Epithelial cell of prostate (primary cell): ENCODE measurements around the gene MPL.

ENCODE experiments used
- DNase-seq: peaks from one replicate; pipeline ENCODE4 v3.0.0-alpha.2; 2011; ENCODE audit warnings: low read depth, low spot score
- H3K27ac ChIP-seq: fragments of 450-650 bp; 2 replicates; pipeline ENCODE4 v1.5.1; 2017; ENCODE audit warnings: mild to moderate bottlenecking

Gene MPL

DNA sequence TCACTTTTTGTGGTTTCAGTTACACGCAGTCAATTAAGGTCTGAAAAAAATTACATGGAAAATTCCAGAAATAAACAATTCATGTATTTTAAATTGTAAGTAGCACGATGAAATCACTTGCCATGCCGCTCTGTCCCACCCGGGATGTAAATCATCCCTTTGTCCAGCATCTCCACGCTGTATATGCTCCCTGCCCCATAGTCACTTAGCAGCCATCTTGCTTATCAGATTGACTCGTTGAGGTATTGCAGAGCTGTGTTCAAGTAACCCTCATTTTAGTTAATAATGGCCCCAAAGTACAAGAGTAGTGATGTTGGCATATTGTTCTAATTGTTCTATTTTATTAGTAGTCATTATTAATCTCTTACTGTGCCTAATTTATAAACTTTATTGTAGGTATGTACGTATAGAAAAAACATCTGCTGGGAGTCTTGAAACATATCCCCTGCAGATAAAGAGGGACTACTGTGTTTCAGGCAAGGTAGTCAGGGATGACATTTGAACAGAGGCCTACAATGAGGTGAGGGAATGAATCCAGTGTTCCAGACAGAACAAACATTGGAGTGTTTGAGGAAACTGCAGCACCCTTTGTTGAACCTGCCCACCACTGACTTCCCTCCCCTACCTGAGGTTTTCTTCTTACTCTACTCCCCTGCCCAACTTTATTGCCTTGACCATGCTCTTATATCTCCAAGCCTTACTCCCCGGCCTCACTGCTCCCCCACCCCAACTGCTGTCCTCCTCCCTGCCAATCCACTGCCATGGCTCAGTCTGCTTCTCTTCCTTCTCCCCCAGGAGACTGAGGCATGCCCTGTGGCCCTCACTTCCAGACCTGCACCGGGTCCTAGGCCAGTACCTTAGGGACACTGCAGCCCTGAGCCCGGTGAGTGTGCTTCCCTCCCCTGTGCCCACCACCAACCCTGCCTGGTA is 14.1 kb downstream of the MPL start:
- DNase-seq: no peak
- H3K27ac ChIP-seq: no peak overlapping the region

GRCh38 chr1:43352351-43352705 is 14.7 kb downstream of the MPL start:
- H3K27ac ChIP-seq: no peak overlapping the region
- no peak for DNase-seq

DNA sequence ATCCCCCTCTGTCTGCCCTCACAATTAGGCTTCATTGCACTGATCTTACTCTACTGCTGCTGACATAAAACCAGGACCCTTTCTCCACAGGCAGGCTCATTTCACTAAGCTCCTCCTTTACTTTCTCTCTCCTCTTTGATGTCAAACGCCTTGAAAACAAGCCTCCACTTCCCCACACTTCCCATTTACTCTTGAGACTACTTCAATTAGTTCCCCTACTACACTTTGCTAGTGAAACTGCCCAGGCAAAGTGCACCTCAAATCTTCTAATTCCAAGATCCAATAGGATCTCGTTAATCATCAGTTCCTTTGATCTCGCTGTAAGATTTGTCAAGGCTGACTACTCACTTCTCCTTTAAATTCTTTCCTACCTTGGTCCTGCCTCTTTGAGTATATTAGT is 15.3 kb downstream of the MPL start:
- no peak overlapping the region for H3K27ac ChIP-seq
- DNase-seq: no peak

- no peak overlapping the region for H3K27ac ChIP-seq
- no peak for DNase-seq
Measured at GRCh38 chr1:43354471-43354870, 16.9 kb downstream of the MPL start.

DNA sequence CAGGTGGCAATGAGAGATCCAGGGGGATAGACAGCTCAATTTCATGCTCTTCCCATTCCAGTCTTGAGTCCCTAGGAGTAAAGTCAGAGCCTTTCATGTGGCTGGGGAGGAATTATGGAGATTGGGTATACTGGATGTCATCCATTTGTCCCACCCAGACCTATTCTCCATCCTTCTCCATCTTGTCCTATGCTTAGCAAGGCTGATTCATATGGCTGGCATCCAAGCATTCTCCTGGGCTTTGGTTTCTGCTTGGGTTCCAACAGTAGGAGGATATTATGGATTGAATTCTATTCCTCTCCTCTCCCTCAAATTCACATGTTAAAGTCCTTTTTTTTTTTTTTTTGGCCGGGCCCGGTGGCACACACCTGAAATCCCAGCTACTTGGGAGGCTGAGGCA is 17.3 kb downstream of the MPL start:
- DNase-seq: no peak
- no peak overlapping the region for H3K27ac ChIP-seq

DNA sequence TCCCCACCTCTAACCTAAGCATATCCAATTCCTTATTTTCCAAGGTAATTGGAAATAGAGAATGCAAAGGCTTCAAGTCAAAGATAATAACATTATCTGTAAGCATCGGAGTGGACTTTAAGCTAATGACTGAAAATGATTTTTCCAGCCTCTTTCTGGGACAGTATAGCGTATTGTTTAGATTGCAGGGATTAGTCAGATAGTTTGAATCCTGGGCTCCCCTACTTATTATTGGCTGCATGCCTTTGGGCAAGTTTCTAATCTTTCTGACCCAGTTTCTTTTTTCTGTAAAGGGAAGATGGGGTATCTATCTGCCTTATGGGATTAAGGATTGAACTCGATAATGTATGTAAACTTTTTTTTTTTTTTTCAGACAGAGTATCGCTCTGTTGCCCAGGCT is 19.6 kb downstream of the MPL start:
- DNase-seq: no peak
- no peak overlapping the region for H3K27ac ChIP-seq

DNA sequence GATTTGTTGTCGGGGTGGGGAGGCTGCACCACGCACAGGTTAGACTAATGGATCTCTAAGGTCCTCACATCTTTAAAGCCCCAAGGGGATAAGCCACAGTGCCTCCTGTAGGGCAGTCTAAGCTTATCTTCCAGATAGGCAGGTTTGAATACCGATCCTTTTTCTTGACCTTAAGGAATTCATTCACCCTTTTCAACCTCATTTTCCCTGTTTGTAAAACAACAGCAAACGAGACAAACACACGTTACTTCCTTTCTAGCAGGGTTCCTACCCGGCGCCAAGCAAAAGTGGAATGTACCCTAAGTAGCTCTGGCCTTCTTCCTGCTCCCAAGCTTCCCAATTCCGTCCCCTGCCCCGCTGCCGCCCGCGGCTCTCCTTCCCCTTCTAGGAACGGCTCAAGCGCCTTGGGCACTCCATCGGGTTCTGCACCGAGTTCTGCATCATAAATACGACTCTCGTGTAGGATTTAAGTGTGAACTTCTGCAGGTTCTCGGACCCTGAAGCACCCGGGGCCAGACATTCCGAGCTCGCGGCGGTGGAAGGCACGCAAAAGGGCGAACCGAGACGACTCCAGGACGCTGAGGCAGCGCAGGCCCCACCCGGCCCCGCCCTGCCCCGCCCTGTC is 20.6 kb downstream of the MPL start:
- DNase-seq: no peak

GRCh38 chr1:43358746-43359693 is 21.4 kb downstream of the MPL start, which contains the start of gene CDC20:
CDC20 (plus strand) TSS chr1:43358981; CDS start chr1:43359216, 235 bp downstream.
- DNase-seq: peak; percentile 70

More for the DNA sequence above, 20.6 kb downstream of the MPL start:
- peak overlapping the region; percentile 92 for H3K27ac ChIP-seq

GRCh38 chr1:43359696-43360095 is 22.1 kb downstream of the MPL start:
- peak overlapping the region; percentile 14 for H3K27ac ChIP-seq
- DNase-seq: no peak

More at GRCh38 chr1:43358746-43359693, 21.4 kb downstream of the MPL start, which contains the start of gene CDC20:
- peak within 1 kb of the TSS; percentile 92 for H3K27ac ChIP-seq

DNA sequence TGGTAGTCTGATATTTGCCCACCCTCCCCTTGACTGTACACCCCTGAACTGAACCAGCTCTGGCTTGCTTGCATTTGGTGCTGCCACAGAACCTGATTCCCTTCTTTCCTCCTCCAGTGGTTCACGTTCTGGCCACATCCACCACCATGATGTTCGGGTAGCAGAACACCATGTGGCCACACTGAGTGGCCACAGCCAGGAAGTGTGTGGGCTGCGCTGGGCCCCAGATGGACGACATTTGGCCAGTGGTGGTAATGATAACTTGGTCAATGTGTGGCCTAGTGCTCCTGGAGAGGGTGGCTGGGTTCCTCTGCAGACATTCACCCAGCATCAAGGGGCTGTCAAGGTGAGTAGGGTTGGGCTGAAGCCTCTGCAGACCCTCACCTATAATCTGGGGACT is 23.0 kb downstream of the MPL start:
- DNase-seq: no peak
- H3K27ac ChIP-seq: no peak overlapping the region

- H3K27ac ChIP-seq: no peak overlapping the region
- no peak for DNase-seq
Measured at GRCh38 chr1:43363283-43363934, 25.8 kb downstream of the MPL start.

- no peak for DNase-seq
- H3K27ac ChIP-seq: no peak overlapping the region
Measured at GRCh38 chr1:43363935-43364525, 26.4 kb downstream of the MPL start.

- H3K27ac ChIP-seq: peak overlapping the region; percentile 95
- DNase-seq: no peak
Measured at GRCh38 chr1:43365678-43366077, 28.1 kb downstream of the MPL start.

DNA sequence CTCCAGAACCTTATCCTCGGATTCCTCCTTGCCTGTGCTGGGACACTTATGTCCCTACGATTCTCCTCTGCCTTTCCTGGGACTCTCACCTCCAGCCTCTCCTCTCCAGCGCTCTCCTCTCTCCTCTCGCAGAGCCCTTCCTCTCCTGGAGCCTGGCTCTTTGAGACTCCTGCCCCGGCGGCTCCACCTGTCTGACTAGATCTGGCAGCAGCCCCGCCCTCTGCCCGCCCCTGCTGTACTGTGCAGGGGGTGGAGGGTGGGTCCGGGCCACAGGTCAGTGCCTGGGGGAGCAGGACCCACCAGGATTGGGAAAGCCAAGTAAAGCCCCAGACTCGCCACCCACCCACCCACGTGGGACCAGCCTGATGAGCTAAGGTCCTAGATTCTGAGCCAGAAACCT is 28.6 kb downstream of the MPL start:
- peak overlapping the region; percentile 95 for H3K27ac ChIP-seq
- DNase-seq: no peak

- peak overlapping the region; percentile 95 for H3K27ac ChIP-seq
Measured at GRCh38 chr1:43366601-43367025, 29.0 kb downstream of the MPL start.

DNA sequence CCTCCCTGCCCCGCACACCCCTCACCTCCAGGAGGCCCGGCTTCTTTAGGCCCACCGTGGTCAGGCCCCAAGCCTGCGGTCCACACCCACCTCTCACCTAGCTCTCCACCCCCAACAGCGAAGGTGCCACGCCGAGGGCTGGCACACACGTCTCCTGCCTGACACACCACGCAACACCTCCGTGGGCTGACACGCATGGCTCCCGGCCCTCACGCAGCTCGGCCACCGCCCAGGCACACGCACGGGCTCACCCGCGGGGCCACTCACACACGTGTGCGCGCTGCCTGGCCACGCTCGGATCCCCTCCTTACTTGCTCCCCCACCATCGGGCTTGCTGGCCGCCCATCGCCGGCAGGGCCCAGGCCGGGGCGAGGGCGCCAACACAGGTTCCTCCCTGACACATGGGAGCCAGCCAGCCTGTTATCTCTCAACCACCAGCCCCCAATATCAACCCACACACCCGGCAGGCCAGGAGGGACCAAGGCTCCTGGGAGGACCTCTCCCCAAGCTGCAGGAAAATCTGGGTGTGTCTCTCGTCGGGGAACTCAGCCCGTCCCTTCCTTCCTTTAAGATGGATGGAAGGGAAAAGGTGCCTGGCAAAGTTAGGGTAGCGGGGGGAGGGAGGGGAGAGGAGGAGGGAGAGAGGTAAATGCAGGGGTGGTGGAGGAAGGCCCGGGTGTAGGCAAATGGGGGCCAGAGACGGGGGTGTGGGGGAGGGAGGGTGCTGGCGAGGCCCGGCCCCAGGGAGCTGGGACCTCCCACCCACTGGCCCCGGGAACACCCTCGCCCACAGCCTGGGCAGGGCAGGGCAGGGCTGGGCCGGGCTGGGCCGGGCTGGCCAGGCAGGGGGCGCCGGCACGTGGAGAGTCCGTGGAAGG is 29.6 kb downstream of the MPL start:
- no peak for DNase-seq
- H3K27ac ChIP-seq: peak overlapping the region; percentile 95

More at GRCh38 chr1:43366601-43367025, 29.0 kb downstream of the MPL start:
- DNase-seq: no peak

GRCh38 chr1:43367904-43368645 is 30.5 kb downstream of the MPL start, which contains the start of gene ELOVL1:
ELOVL1 (minus strand) TSS chr1:43368011; CDS start chr1:43365609, 2,402 bp downstream.
- DNase-seq: peak; percentile 61
- H3K27ac ChIP-seq: peak within 1 kb of the TSS; percentile 95

DNA sequence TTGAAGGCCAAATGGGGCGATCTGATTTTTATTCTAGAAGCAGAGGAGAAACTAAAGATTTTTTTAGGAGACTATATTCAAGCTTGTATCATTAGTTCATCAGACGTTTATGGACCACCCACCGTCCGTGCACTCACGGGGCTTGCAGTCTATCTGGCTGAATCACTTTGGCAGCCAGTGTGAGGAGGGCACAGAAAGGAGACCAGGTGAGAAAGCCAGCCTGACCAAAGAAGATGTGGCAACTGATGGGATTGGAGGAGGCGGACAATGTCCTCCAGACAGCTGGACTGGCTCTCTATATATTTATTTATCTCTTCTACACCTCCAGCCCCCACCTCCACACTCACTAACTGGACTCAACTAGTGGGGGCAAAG is 31.0 kb downstream of the MPL start:
- peak overlapping the region; percentile 95 for H3K27ac ChIP-seq
- no peak for DNase-seq
